H54 (cell line): ENCODE data around the gene ZSWIM4.

Experiments used
- DNase-seq: peaks from one replicate; pipeline ENCODE4 v3.0.0; 2011; ENCODE audit warnings: low spot score, mixed read lengths; ENCODE audit not compliant: insufficient read length
- FAIRE-seq: peaks from 3 replicates; lab custom pipeline; 2011; peaks lifted over from hg19 to GRCh38; lab: Jason Lieb, UNC
- POLR2A ChIP-seq: IDR thresholded peaks from 2 replicates; pipeline ENCODE4 v1.6.1; 2011; ENCODE audit warnings: low read depth, mild to moderate bottlenecking, low read length

The ZSWIM4 gene

GRCh38 chr19:13839938-13840304 lies 44.7 kb downstream of the ZSWIM4 start:
- no peak for FAIRE-seq
- DNase-seq = no peak
- TF ChIP-seq POLR2A = no peak

DNA sequence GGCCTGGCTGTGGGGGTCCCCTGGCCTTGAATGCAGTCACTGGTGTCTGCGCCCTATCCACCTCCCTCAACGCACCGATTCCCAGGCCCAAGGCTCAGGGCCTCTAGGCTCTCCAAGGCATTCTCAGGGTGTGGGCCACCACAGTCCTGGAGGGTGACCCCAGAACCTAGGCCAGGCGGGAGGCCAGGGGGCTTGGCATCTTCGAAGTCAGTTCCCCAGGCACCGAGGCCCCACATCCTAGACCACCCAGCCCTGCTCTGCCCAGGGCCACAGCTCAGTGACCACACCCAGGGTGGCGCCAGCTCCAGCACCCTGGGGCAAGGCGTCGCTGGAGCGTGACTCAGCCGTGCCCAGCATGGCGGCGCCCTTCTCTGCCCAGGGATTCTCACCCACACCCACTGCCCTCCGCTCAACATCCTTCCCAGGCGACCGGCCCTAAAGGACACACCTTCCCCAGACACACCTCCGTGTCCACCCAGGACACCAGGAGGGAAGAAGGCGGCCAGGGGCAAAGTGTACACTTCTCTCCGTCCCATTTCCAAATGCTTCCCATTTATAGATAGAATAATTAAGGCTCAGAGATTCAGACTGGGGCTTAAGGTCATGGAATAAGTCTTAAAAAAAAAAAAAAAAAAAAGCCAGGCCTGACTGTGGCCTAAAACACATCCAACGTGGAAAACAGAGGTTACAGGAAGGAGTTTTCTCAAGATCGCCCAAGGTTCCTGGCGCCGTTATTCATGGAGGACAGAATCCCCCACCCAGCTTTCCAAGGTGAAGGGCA lies 45.3 kb downstream of the ZSWIM4 start:
- DNase-seq (peak; percentile 82), FAIRE-seq (no peak)
- TF ChIP-seq POLR2A = peak; percentile 46; the same call in 1 of the 2 replicates

DNA sequence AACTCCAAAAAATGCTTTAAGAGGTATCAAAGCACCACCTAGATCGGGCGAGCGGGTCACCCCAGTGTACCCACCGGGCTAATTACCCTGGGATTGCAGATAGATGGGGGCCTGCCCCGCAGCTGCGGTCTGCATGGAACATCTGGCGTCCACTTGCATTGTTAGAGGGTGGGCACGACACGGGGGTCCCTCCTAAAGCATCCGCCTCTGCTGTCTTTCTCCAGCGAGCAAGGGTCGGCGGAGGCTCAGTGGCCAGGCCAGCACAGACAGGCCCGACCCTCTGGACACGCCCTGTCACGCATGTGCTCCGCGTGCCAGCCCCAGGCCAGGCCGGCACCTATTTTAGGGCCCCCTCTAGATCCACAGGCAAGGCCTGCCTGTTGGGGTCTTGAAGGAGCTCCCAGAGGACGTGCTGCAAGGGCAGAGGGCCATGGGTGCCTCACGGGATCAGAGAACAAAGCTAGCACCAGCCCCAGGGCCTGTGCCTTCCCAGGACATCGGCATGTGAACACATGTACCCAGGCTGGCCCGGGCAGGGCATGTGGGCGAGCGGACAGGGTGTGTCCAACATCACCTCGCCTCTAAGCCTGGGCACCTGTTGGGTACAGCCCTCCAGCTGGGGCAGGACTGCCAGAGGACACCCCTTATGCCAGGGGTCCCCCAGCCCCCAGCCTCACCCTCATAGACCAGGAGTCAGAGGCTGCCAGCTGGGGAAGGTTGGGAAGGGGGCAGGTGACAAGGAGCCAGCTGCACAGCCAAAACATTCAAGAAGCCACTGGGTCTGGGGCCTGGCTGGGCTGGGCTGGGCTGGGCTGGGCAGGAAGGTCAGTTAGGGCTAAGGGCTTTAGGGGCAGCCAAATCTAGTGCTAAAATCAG lies 46.1 kb downstream of the ZSWIM4 start:
- no peak for DNase-seq
- TF ChIP-seq POLR2A = peak; percentile 31; the same call in 1 of the 2 replicates
- no peak for FAIRE-seq

GRCh38 chr19:13841962-13842290 lies 46.7 kb downstream of the ZSWIM4 start:
- FAIRE-seq = no peak

GRCh38 chr19:13842291-13843103 lies 47.3 kb downstream of the ZSWIM4 start:
- DNase-seq = no peak
- no peak for FAIRE-seq

More at GRCh38 chr19:13841962-13842290, 46.7 kb downstream of the ZSWIM4 start:
- DNase-seq = no peak
- TF ChIP-seq POLR2A = no peak

GRCh38 chr19:13843104-13843921 lies 48.1 kb downstream of the ZSWIM4 start:
- no peak for TF ChIP-seq POLR2A
- FAIRE-seq = no peak
- no peak for DNase-seq

More at GRCh38 chr19:13842291-13843103, 47.3 kb downstream of the ZSWIM4 start:
- TF ChIP-seq POLR2A = peak; percentile 92

DNA sequence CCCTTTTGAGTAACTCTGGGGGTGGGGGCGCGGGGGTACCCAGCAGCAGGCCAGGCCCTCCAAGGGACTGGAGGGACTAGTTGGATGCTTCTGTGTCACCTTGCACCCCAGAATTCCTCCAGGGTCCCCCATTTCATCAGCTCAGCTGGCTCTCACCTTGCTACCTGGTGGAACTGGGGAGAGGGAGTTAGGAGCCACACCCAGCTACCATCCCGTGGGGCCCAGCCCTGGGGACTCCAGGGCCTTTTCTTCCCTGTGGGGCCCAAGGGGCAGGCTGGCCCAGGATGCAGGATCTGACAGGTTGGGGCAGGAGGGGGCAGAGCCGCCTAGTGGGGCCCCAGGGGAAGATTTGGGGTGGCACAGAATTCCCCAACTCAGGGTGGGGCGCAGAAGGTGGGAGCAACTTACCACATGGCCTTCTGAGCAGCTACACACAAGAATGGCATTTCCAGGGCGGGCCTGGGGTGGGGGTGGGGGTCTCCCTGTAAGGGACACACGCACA lies 48.9 kb downstream of the ZSWIM4 start:
- no peak for DNase-seq
- no peak for TF ChIP-seq POLR2A
- FAIRE-seq = no peak

- 0 out of 2 replicates have a peak, but pooled peaks have one; percentile 17 for TF ChIP-seq POLR2A
- DNase-seq (peak; percentile 94), FAIRE-seq (peak; percentile 45)
These were observed 51.5 kb downstream of the ZSWIM4 start for GRCh38 chr19:13846557-13847406.

GRCh38 chr19:13847407-13848339 lies 52.4 kb downstream of the ZSWIM4 start:
- TF ChIP-seq POLR2A = no peak
- DNase-seq = peak; percentile 83
- FAIRE-seq = no peak

DNA sequence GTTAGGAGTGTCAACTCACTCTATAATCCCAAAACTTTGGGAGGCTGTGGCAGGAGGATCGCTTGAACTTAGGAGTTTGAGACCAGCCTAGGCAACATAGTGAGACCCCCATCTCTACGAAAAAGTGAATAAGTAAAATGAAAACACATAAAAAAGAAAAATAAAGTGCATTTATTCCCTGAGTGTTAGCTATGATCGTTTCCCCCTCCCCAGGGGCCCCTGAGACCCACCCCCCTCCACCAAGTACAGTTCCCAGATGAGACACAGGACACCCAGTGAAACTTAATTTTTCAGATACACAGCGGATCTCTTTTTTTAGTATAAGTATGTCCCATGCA lies 53.1 kb downstream of the ZSWIM4 start:
- FAIRE-seq = no peak
- no peak for TF ChIP-seq POLR2A

More for the DNA sequence above, 53.1 kb downstream of the ZSWIM4 start:
- DNase-seq = no peak
